T-cell (primary cell): Measurements from ENCODE around the gene TAF9B. TPM values are rescaled to one million over a fixed set of nuclear protein-coding genes. Genes with fewer than 3 reads are reported as not detected.
"Not testable (repeated sequence)": the region's sequence is repeated elsewhere in the genome, so short reads cannot be mapped to it uniquely, and the experiment has no call there.

Source experiments
- ATAC-seq, 4 experiments: fragments of 200-7000 bp in 3 of 4; fragments of 150-1000 bp in 1 of 4; cut with Tn5 transposase; replicated peaks in 1 of 4; 1 replicate in 3 of 4; 2 replicates in 1 of 4; pipeline ENCODE4 v1.10.0; 2021; ENCODE audit warnings: moderate library complexity in 3 of 4, mild to moderate bottlenecking in 2 of 4, moderate number of reproducible peaks in 1 of 4
- CTCF ChIA-PET, 2 donors: fragments of 300-600 bp; sonication (Branson Sonifier 250); formaldehyde crosslinking; loops; one replicate each; lab custom pipeline; 2022; ENCODE audit warnings: antibody characterized with exemption in 2 of 2; lab: Charles Lee
- POLR2A ChIA-PET, 2 donors: fragments of 300-600 bp; sonication (Branson Sonifier 250); formaldehyde crosslinking; loops; one replicate each; lab custom pipeline; 2022; ENCODE audit warnings: antibody characterized with exemption in 2 of 2; lab: Charles Lee
- DNase-seq, 35 experiments: peaks; one replicate each; pipeline versions ENCODE4 v3.0.0 to v3.0.0-alpha.2; 2013 to 2023
- H3K27ac ChIP-seq: one replicate; pipeline ENCODE4 v1.5.1; 2013; ENCODE audit warnings: low read length
- H3K27me3 ChIP-seq, 2 experiments: replicated peaks in 1 of 2; 1 replicate in 1 of 2; 2 replicates in 1 of 2; pipeline versions ENCODE4 v1.6.1 to v1.7.0; 2013; ENCODE audit warnings: low read length in 1 of 2, mixed read lengths in 1 of 2; ENCODE audit not compliant: control insufficient read depth in 2 of 2, insufficient read depth in 2 of 2; ENCODE audit errors: extremely low read depth in 1 of 2
- H3K36me3 ChIP-seq, 2 donors: 1 replicate in 1 of 2; 2 replicates in 1 of 2; pipeline versions ENCODE4 v1.6.1 to v1.7.0; 2013; ENCODE audit warnings: low read length in 1 of 2; ENCODE audit not compliant: control insufficient read depth in 2 of 2, insufficient read depth in 1 of 2; ENCODE audit errors: extremely low read depth in 1 of 2
- H3K4me1 ChIP-seq, 2 experiments: 1 replicate in 1 of 2; 2 replicates in 1 of 2; pipeline versions ENCODE4 v1.6.1 to v1.7.0; 2013; ENCODE audit warnings: low read length in 2 of 2, mixed read lengths in 1 of 2; ENCODE audit not compliant: insufficient read depth in 2 of 2, control insufficient read depth in 1 of 2; ENCODE audit errors: extremely low read depth in 1 of 2
- H3K4me3 ChIP-seq, 2 donors: 1 replicate in 1 of 2; 2 replicates in 1 of 2; pipeline versions ENCODE4 v1.5.1 to v1.7.0; 2013; ENCODE audit warnings: mild to moderate bottlenecking in 2 of 2, low read length in 1 of 2, moderate library complexity in 1 of 2; ENCODE audit not compliant: control insufficient read depth in 1 of 2; ENCODE audit errors: extremely low read depth in 1 of 2
- H3K9me3 ChIP-seq: 2 replicates; pipeline ENCODE4 v1.7.0; 2013
- H3K27ac Mint-ChIP-seq, 2 donors: one replicate each; pipeline ENCODE4 v1.8.0; 2020 to 2021; ENCODE audit warnings: mild to moderate bottlenecking in 2 of 2, mixed read lengths in 2 of 2
- H3K27me3 Mint-ChIP-seq, 2 donors: one replicate each; pipeline ENCODE4 v1.8.0; 2021 to 2022; ENCODE audit warnings: mixed read lengths in 2 of 2
- H3K36me3 Mint-ChIP-seq: one replicate; pipeline ENCODE4 v1.8.0; 2021; ENCODE audit warnings: mixed read lengths
- H3K4me1 Mint-ChIP-seq, 3 donors: one replicate each; pipeline ENCODE4 v1.8.0; 2020 to 2022; ENCODE audit warnings: mixed read lengths in 3 of 3, mild to moderate bottlenecking in 1 of 3
- H3K4me3 Mint-ChIP-seq, 3 donors: one replicate each; pipeline ENCODE4 v1.8.0; 2020 to 2022; ENCODE audit warnings: mild to moderate bottlenecking in 3 of 3, mixed read lengths in 3 of 3, moderate library complexity in 3 of 3
- H3K9me3 Mint-ChIP-seq, 3 donors: one replicate each; pipeline ENCODE4 v1.8.0; 2020 to 2022; ENCODE audit warnings: mixed read lengths in 3 of 3
- WGBS: methylation state at CpG from one replicate; pipeline ENCODE4 v1.1.5; 2013; ENCODE audit warnings: missing lambda C conversion rate; ENCODE audit not compliant: insufficient coverage; 5-methylcytosine and 5-hydroxymethylcytosine counted together
- total RNA-seq, 35 experiments: library from RNA in 6 of 35; stranded (reverse) in 6 of 35; fragments of 120-200 nt in 1 of 35; gene quantifications; one replicate each; pipeline versions ENCODE4 v1.2.1 to v1.2.4 and lab custom pipeline; 2013 to 2026

The TAF9B gene
- total RNA-seq, 5 donors from 2014 or later (not counting 1 experiment from before 2014, with no cell fraction given): 8.3 to 18.4 (median 17.5) TPM

DNA sequence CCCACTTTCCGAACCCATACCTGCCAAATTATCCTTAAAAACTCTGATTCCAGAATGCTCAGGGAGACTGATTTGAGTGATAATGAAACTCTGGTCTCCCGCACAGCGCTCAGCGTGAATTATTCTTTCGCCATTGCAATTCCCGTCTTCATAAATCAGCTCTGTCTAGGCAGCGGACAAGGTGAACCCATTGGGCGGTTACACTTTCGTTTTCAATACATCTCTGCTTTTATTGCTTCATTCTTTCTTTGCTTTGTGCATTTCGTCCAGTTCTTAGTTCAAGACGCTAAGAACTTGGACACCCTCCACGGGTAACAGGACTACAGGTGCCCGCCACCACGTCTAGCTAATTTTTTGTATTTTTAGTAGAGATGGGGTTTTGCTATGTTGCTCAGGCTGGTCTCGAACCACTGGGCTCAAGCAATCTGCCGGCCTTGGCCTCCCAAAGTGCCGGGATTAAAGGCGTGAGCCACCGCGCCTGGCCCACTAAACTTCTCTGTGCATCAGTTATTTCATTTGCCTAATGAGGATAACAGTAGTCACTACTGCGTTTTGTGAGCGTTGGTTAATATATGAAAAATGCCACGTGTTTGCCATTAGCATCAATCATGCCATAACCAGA, 36.3 kb downstream of the TAF9B start:
- CTCF ChIA-PET: interaction anchor here in 1 of 2 donors (0.6 kb wide), 1 partner anchor 98 kb away, joined by 3 read pairs; no protein-coding TSS in a partner anchor

DNA sequence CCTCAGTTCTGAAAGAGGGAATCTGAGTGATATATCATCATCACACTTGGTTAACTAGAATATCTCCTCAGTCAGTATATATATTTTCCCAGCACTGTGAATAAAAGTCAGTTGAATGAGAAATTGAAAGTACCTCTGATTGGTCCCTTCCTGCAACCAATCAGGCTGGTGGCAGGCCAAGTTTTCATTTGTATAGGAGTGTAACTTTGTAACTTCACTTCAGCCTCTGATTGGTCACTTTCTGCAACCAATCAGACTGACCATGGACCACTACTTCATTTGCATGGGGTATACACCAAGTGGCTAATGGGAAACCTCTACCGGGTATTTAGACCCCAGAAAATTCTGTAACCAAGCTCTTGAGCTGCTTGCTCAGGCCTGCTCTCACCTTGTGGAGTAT, 37.4 kb downstream of the TAF9B start:
- Histone ChIP-seq H3K4me1 (peaks cover 6 to 28% of the 10 kb centered on the region in 2 experiments), H3K36me3 (no peaks in the 10 kb centered on the region), H3K27me3 (no peaks in the 10 kb centered on the region), H3K27ac (no peak overlapping the region), H3K4me3 (no peak overlapping the region), H3K9me3 (no peaks in the 10 kb centered on the region)
- H3K36me3 Mint-ChIP-seq: peaks cover 4% of the 10 kb centered on the region
- CTCF ChIA-PET: interaction anchor here in 1 of 2 donors (0.7 kb wide), 1 partner anchor 77 kb away, joined by 3 read pairs; no protein-coding TSS in a partner anchor
- ATAC-seq: no peak
- H3K4me1 Mint-ChIP-seq: peaks cover 24 to 33% (median 30%) of the 10 kb centered on the region in 3 donors
- no peak for DNase-seq
- H3K27ac Mint-ChIP-seq: no peak overlapping the region
- no peaks in the 10 kb centered on the region for H3K9me3 Mint-ChIP-seq
- no peak overlapping the region for H3K4me3 Mint-ChIP-seq
- H3K27me3 Mint-ChIP-seq: peaks cover 0 to 9% of the 10 kb centered on the region in 2 donors
- POLR2A ChIA-PET: no interaction called here
- no CpG with 5 or more reads among the region's 1 CpG for WGBS

More for the DNA sequence above, 36.3 kb downstream of the TAF9B start:
- Mint-ChIP-seq H3K4me1 (peaks cover 34 to 44% (median 40%) of the 10 kb centered on the region in 3 donors), H3K4me3 (peak overlapping the region; percentile 81 to 94 (median 87)), H3K36me3 (peaks cover 9% of the 10 kb centered on the region), H3K9me3 (no peaks in the 10 kb centered on the region), H3K27ac (peak overlapping the region; percentile 86 to 91), H3K27me3 (peaks cover 0 to 9% of the 10 kb centered on the region in 2 donors)
- WGBS: 100% methylated on average over 6 of the region's 23 CpGs
- DNase-seq (no peak), ATAC-seq (no peak)
- H3K36me3 ChIP-seq: no peaks in the 10 kb centered on the region
- H3K9me3 ChIP-seq: no peaks in the 10 kb centered on the region
- peak overlapping the region; percentile 95 for H3K27ac ChIP-seq
- H3K27me3 ChIP-seq: no peaks in the 10 kb centered on the region
- H3K4me3 ChIP-seq: peak overlapping the region in 1 of 2 donors; percentile 58
- peaks cover 12 to 33% of the 10 kb centered on the region in 2 experiments for H3K4me1 ChIP-seq
- POLR2A ChIA-PET: no interaction called here

GRCh38 chrX:78098108-78098507, 41.3 kb downstream of the TAF9B start:
- Mint-ChIP-seq H3K4me3 (no peak overlapping the region), H3K4me1 (peaks cover 2 to 9% (median 7%) of the 10 kb centered on the region in 3 donors), H3K9me3 (no peaks in the 10 kb centered on the region), H3K36me3 (no peaks in the 10 kb centered on the region), H3K27ac (no peak overlapping the region), H3K27me3 (peaks cover 0 to 7% of the 10 kb centered on the region in 2 donors)
- no peaks in the 10 kb centered on the region for H3K36me3 ChIP-seq
- CTCF ChIA-PET: interaction anchor here (0.6 kb wide), 2 partner anchors 9 to 193 kb away, joined by 5 read pairs; no protein-coding TSS in a partner anchor
- no peaks in the 10 kb centered on the region for H3K9me3 ChIP-seq
- no peak overlapping the region for H3K27ac ChIP-seq
- ATAC-seq: no peak
- POLR2A ChIA-PET: no interaction called here
- no peak overlapping the region for H3K4me3 ChIP-seq
- DNase-seq: no peak
- H3K4me1 ChIP-seq: peaks cover 0 to 3% of the 10 kb centered on the region in 2 experiments
- H3K27me3 ChIP-seq: no peaks in the 10 kb centered on the region

DNA sequence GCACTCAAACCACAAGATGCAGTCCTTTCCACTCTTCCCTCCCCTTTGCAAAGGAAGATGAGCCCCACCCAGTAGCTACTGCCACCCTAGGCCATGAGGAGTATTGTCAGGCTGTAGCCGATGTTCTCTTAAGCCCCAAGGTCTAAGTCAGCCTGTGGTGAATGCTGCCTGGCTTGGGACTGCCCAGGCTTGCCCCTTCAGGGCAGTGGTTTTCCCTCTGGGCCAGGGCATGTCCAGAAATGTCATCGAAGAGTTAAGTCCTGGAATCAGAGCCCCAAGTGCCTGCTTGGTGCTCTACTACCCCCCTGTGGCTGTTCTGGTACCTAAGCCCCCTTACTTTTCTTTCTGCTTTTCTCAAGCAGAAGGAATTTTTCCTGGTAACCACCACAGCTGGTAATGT, 47.2 kb downstream of the TAF9B start:
- WGBS: 80% methylated on average over 1 of the region's 2 CpGs
- H3K27me3 Mint-ChIP-seq: peaks cover 2 to 7% of the 10 kb centered on the region in 2 donors
- no peak overlapping the region for H3K27ac ChIP-seq
- peaks cover 0 to 11% (median 0%) of the 10 kb centered on the region in 3 donors for H3K9me3 Mint-ChIP-seq
- H3K36me3 ChIP-seq: no peaks in the 10 kb centered on the region
- H3K4me3 ChIP-seq: no peak overlapping the region
- peaks cover 0 to 4% of the 10 kb centered on the region in 2 experiments for H3K4me1 ChIP-seq
- H3K36me3 Mint-ChIP-seq: no peaks in the 10 kb centered on the region
- H3K4me1 Mint-ChIP-seq: no peaks in the 10 kb centered on the region
- peak in 4 of 35 experiments; percentile 9 to 27 (median 19) for DNase-seq
- peak in 2 of 4 experiments; percentile 43 to 63 for ATAC-seq
- no peak overlapping the region for H3K4me3 Mint-ChIP-seq
- ChIA-PET CTCF (no interaction called here), POLR2A (no interaction called here)
- H3K9me3 ChIP-seq: no peaks in the 10 kb centered on the region
- H3K27ac Mint-ChIP-seq: no peak overlapping the region
- H3K27me3 ChIP-seq: no peaks in the 10 kb centered on the region

GRCh38 chrX:78081413-78081812, 58.0 kb downstream of the TAF9B start:
- ATAC-seq, H3K4me3 ChIP-seq, H3K9me3 ChIP-seq, H3K27ac ChIP-seq, H3K27me3 Mint-ChIP-seq, H3K9me3 Mint-ChIP-seq, H3K27me3 ChIP-seq, H3K36me3 ChIP-seq, CTCF ChIA-PET, H3K4me3 Mint-ChIP-seq, H3K4me1 Mint-ChIP-seq, DNase-seq, H3K27ac Mint-ChIP-seq, H3K36me3 Mint-ChIP-seq, POLR2A ChIA-PET, H3K4me1 ChIP-seq: not testable (repeated sequence)
- WGBS: no CpG with 5 or more reads among the region's 6 CpGs
